HG03103 (cell line): ENCODE results near the gene ZNF506.
"Not testable (repeated sequence)": the region's sequence is repeated elsewhere in the genome, so short reads cannot be mapped to it uniquely, and the experiment has no call there.

ENCODE experiments used
- ATAC-seq: cut with Tn5 transposase; IDR thresholded peaks from one replicate; pipeline ENCODE4 v1.9.1; 2021; ENCODE audit warnings: low read depth; ENCODE audit not compliant: unreplicated experiment

The ZNF506 gene

DNA sequence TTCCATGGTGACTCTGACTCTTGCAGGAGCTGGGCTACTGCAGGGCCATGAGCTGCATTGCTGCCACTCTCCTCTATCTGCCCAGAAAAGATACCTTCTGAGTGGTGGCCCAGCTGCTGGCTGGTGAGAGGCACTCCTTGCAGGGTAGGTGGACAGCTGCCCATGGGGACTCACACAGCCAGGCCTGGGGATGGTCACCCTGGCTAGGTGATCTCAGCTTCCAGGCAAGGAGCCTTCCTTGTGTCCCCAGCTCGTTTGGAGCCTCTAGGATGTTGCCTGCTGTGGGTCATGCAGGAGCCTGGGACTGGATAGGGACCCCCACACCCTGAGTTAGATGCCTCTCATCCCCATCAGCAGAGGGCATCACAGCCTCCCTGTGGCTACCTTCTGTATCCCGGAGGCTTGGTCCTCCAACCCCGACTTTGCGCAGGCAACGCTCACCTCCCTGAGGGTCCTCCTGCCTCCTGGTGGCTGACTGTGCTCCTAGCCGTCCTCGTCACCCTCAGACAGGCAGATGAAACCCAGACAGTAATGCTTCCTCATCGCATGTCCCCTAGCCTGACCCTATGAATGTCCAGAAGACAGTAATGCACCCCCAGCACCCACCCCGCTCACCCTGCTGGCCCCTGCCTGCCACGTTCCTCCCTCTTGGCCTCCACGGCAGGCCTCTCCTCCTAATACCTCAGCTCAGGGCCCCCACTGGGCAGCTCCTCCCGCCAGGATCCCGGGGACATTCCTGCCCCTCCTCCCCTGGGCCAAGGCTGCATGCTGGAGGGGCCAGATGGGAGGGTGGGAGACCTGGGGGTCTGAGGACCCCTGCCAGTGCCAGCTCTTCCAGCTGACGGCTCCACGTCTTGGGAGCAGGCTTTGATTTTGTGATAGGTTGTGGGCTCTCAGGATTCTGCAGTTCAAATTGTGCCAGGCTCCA, 75.0 kb downstream of the ZNF506 start:
- ATAC-seq, result no peak

DNA sequence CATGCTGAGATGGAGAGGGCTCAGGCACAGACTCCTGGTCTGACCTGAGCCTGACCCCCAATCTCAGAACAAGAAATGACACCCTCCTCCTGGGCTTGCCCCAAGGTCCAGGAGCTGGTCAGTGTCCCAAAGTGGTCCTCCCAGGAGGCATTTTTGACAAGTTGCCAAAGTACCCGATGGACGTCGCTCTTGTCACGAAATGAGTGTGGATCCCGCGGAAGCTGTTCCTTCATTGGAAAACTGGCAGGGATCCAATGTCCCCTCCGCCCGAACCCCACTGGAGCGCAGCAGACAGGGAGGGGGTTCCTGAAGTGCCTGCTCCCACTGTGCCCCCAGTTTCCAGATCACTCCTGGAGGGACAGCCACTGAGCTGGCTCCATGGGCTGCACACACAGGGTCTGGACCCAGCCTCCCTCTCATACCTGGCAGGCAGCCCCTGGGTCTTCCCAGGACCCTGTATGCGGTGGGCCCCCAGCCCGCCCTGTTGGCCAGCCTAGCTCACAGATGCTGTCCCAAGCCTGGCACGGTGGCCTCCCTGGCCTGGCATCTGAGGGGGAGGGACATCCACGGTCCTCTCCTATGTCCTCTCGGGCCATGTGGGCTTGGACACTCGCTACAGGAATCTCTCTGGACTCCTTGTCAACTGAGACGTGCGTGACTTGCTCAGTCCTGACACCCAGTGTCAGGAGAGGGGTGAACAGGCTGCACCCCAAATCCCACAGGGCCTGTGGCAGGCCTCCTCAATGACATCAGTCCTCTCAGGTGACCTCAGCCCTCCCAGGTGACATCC, 75.9 kb downstream of the ZNF506 start:
- no peak for ATAC-seq

DNA sequence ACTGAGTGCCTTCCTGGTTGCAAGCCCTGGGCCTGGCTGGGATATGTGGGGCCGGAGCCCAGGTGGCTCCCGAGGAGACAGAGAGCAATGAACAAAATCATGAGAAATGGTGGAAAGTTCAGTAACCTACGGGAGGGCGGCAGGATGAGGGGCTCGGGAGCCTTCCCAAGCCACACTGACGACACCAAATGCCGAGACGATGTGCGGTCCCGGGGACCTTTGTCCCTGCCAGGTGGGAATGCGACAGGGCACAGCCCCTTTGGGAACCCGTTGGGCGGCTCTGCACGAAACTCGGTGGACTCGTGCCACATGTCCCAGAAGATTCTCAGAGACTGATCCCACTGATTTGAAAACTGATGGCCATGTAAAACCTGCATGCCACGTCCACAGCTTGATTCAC, 76.9 kb downstream of the ZNF506 start:
- no peak for ATAC-seq

DNA sequence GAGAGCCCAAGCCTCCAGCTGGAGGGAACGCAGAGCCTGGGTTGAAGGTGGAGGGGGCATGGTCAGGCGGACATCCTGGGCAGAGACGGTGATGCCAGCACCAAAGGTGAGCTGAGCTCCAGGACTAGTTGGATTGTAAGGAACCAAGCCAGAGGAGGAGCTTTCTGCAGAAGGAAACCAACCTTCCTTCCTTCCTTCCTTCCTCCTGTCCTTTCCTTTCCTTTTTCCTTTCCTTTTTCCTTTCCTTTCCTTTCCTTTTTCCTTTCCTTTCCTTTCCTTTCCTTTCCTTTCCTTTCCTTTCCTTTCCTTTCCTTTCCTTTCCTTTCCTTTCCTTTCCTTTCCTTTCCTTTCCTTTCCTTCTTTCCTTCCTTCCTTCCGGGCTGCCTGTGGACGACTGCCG, 77.6 kb downstream of the ZNF506 start:
- not testable (repeated sequence) for ATAC-seq

DNA sequence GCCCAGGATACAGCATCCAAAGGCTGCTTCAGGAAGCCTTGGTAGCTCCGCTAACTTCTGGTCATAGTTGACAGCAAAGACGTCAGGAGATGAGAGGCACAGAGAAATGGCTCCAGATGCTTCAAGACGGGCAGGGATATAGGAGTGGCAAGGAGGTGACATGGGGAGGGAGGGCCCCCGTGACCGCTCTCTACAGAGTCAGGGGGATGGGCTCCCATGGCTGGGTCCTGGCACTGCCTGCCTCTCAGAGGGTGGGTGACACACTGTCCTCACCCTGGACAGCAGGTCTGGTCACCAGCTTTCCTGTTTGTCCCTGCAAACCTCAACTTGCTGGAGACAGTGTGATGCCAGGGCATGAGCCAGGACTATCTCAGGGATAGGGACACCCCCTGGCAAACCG, 78.4 kb downstream of the ZNF506 start:
- no peak for ATAC-seq

DNA sequence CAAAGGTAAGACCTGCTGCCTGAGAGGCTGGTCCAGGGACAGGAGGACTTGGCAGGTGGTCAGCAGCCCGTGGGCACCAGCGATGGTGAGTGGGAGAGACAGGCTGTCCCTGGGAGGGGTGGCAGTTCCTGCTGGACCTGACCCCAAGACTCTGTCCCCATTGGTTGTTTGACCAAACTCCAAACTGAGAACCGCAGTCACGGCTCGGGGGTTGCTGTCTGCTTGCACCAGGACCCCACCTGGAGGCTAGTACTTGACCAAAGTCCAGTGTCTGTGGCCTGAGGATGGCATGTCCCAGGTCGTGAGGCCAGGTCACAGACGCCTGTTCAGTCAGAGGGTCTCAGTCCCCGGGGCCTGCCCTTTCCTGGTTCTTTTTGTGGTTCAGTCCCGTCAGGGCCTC, 78.8 kb downstream of the ZNF506 start:
- ATAC-seq, result no peak
